A673 (cell line): ENCODE data around the gene KRTAP17-1. TPM values are rescaled to one million over a fixed set of nuclear protein-coding genes. Genes with fewer than 3 reads are reported as not detected.

Experiments used
- BruUV-seq: library from RNA; stranded (reverse); fragments of 400-500 nt; replicated peaks from 2 replicates; lab custom pipeline; 2021; lab: Mats Ljungman, UMichigan
- CTCF ChIA-PET: fragments of 300-600 bp; sonication (Branson Sonifier 250); formaldehyde crosslinking; loops from one replicate; lab custom pipeline; 2022; ENCODE audit warnings: antibody characterized with exemption; lab: Charles Lee
- POLR2A ChIA-PET: fragments of 300-600 bp; sonication (Branson Sonifier 250); formaldehyde crosslinking; loops from one replicate; lab custom pipeline; 2022; ENCODE audit warnings: antibody characterized with exemption; ENCODE audit not compliant: low non-redundant PET; lab: Charles Lee
- DNase-seq: peaks from one replicate; pipeline ENCODE4 v3.0.0-alpha.2; 2015; ENCODE audit warnings: low spot score
- H3K27ac ChIP-seq: fragments of 200-600 bp; sonication (generic); 2 replicates; pipeline ENCODE4 v1.5.1; 2016; ENCODE audit warnings: mixed run types, low read depth, mild to moderate bottlenecking, mixed read lengths, antibody characterized with exemption, low read length; ENCODE audit not compliant: poor library complexity, severe bottlenecking
- H3K27me3 ChIP-seq: fragments of 200-600 bp; sonication (generic); replicated peaks from 2 replicates; pipeline ENCODE4 v1.6.1; 2017; ENCODE audit warnings: mixed run types, low read depth, mild to moderate bottlenecking, mixed read lengths, antibody characterized with exemption, low read length; ENCODE audit not compliant: insufficient read depth, poor library complexity
- H3K36me3 ChIP-seq: fragments of 200-600 bp; sonication (generic); 2 replicates; pipeline ENCODE4 v1.6.1; 2016; ENCODE audit warnings: mixed run types, mild to moderate bottlenecking, mixed read lengths, antibody characterized with exemption, low read length; ENCODE audit not compliant: insufficient read depth, poor library complexity, severe bottlenecking
- H3K4me1 ChIP-seq: fragments of 200-600 bp; sonication (generic); 2 replicates; pipeline ENCODE4 v1.6.1; 2017; ENCODE audit warnings: mixed run types, mild to moderate bottlenecking, mixed read lengths, antibody characterized with exemption, low read length; ENCODE audit not compliant: insufficient read depth, poor library complexity, severe bottlenecking
- H3K4me3 ChIP-seq: fragments of 200-600 bp; sonication (generic); 2 replicates; pipeline ENCODE4 v1.5.1; 2016; ENCODE audit warnings: low read depth, mixed run types, mild to moderate bottlenecking, mixed read lengths, low read length; ENCODE audit not compliant: poor library complexity, severe bottlenecking
- H3K9me3 ChIP-seq: fragments of 200-600 bp; sonication (generic); 2 replicates; pipeline ENCODE4 v1.6.1; 2016; ENCODE audit warnings: mixed run types, low read depth, mild to moderate bottlenecking, mixed read lengths, antibody characterized with exemption, low read length; ENCODE audit not compliant: poor library complexity, severe bottlenecking
- CTCF ChIP-seq: fragments of 300-800, 200-600 bp; sonication (generic); conservative IDR thresholded peaks from 2 replicates; pipeline ENCODE4 v1.5.1; 2017; ENCODE audit warnings: low read depth, mild to moderate bottlenecking, antibody characterized with exemption, low read length, moderate library complexity, mixed read lengths
- EZH2 ChIP-seq: fragments of 200-600 bp; sonication (generic); IDR thresholded peaks from 2 replicates; pipeline ENCODE4 v1.6.1; 2017; ENCODE audit warnings: borderline replicate concordance, low read depth, mild to moderate bottlenecking, mixed read lengths, antibody characterized with exemption, low read length; ENCODE audit not compliant: poor library complexity, severe bottlenecking
- intact Hi-C: fragments of 100-400 bp; cut with micrococcal nuclease; formaldehyde crosslinking; loops from one replicate; pipeline ENCODE4 v1.10.0; 2022; ENCODE audit not compliant: unreplicated experiment
- total RNA-seq: library from RNA; stranded (reverse); gene quantifications from 2 replicates; pipeline ENCODE4 v1.2.3, GENCODE V29; 2021

KRTAP17-1 gene
- total RNA-seq, 1 experiment from 2014 or later = not detected

DNA sequence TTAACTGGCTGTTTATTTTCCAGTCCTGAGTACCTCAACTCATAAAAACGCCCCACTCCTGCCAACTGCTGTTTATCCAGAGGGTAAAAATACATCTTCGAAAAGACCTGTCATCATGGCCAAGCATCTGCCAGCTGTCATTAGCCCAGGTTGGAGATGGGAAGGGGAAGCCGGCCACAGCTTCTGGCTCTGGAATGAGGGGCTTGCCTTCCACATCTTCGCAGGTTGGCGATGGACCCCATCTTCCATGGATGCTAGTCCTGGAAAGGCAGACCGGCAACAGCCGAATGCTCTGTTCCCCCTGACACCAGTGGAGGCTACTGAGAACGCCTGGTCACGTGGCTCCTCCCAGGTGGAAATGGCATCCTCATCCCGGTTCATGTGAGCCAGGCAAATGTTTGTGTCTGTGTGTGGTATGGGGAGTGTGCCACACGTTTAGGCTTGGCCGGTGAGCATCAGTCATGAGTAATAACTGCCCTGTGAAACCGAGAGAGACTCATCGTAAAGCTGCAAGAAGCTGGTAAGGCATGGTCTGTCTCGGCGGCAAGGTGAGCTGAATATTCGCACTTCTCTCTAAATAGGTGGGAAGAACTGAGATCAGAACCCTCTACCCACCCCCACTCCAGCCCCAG is 420 bp upstream of the KRTAP17-1 start:
- no TSS peak for BruUV-seq
- Histone ChIP-seq H3K4me3 (no peak overlapping the region), H3K4me1 (no peaks in the 10 kb centered on the region), H3K9me3 (no peaks in the 10 kb centered on the region), H3K36me3 (no peaks in the 10 kb centered on the region), H3K27me3 (no peaks in the 10 kb centered on the region), H3K27ac (no peak overlapping the region)
- ChIA-PET POLR2A (no interaction called here), CTCF (no interaction called here)
- DNase-seq = no peak
- intact Hi-C loops = no loop called here
- TF ChIP-seq EZH2 = no peak
- TF ChIP-seq CTCF = no peak

DNA sequence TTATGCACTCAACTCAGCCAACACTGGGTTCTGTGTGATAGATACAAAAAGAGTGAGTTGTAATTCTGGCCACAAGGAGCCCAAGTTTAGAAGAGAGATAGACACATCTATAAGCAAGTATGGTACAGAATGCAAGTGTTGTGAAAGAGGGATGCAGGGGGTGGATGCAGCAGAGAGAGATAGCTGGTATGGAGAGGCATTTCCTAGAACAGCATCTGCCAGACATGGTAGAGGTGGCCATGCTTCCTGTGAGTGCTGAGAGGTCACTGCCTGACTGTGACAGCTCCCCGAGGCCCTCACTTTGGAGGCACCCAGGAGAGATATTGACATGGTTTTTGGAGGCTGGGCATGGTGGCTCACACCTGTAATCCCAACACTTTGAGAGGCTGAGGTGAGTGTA is 4.4 kb downstream of the KRTAP17-1 start:
- Histone ChIP-seq H3K27ac (no peak overlapping the region), H3K36me3 (no peaks in the 10 kb centered on the region), H3K4me1 (no peaks in the 10 kb centered on the region), H3K9me3 (no peaks in the 10 kb centered on the region), H3K4me3 (no peak overlapping the region), H3K27me3 (no peaks in the 10 kb centered on the region)
- no peak for DNase-seq
- ChIA-PET CTCF (no interaction called here), POLR2A (no interaction called here)
- intact Hi-C loops = no loop called here
- no TSS peak for BruUV-seq
- TF ChIP-seq EZH2 = no peak

GRCh38 chr17:41308918-41309359 is 6.6 kb downstream of the KRTAP17-1 start, which contains the start of gene KRTAP16-1:
KRTAP16-1 (minus strand) TSS chr17:41309309; CDS start chr17:41309253, 56 bp downstream.
- no TSS peak for BruUV-seq
- no peak for DNase-seq
- Histone ChIP-seq H3K36me3 (no peaks in the 10 kb centered on the region), H3K27ac (no peak within 1 kb of the TSS), H3K4me1 (no peaks in the 10 kb centered on the region), H3K4me3 (no peak within 1 kb of the TSS), H3K27me3 (no peaks in the 10 kb centered on the region), H3K9me3 (no peaks in the 10 kb centered on the region)
- intact Hi-C loops = no loop called here
- TF ChIP-seq EZH2 (no peak), CTCF (no peak)
- ChIA-PET POLR2A (no interaction called here), CTCF (no interaction called here)
